Adipose tissue (tissue), 3 donors: ENCODE results near the gene CHKA. TPM values are rescaled to one million over a fixed set of nuclear protein-coding genes. Genes with fewer than 3 reads are reported as not detected.

Experiments
- H3K27ac ChIP-seq: one replicate; pipeline ENCODE4 v1.5.1; 2013; ENCODE audit warnings: low read depth, low read length
- WGBS, 3 donors: extraction: QIAGEN DNeasy Blood & Tissue Kit; methylation state at CpG; one replicate each; pipeline ENCODE4 v1.1.7; 2013; 5-methylcytosine and 5-hydroxymethylcytosine counted together
- polyA plus RNA-seq, 3 donors: library from polyadenylated mRNA; stranded (reverse); fragments of 200-250 nt; gene quantifications; one replicate each; pipeline ENCODE4 v1.2.3, GENCODE V29; 2013
- donor health status: healthy with polysubstance abuse.
- donor health status: Bipolar disorder and iron deficiency.
- donor health status: healthy.

The CHKA gene
- polyA plus RNA-seq, 3 donors: 14.3 to 16.4 (median 16.0) TPM

DNA sequence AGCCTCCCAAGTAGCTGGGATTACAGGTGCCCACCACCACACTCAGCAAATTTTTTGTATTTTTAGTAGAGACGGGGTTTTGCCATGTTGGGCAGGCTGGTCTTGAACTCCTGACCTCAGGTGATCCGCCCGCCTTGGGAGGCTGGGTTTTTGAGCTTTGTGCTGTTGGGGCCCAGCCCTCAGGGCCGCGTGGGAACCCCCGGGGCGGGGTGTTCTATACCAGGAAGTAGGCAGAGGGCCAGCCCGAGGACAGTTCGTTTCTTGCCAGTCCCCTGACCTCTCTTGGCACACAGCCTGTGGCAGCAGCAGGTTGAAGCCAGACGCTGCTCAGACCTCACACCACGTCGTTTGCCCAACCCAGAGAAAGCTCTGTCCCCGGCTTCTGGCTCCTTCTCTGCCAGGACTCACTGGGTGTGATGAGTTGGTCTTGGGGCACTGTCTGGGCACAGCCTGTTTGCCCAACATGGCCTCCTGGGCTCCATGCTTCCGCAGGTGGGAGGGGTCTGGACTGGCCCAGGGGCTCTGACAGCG, 24.9 kb upstream of the CHKA start:
- 18 to 37% (median 37%) methylated on average over 15 of the region's 15 CpGs for WGBS, 3 donors
- H3K27ac ChIP-seq: no peak overlapping the region

DNA sequence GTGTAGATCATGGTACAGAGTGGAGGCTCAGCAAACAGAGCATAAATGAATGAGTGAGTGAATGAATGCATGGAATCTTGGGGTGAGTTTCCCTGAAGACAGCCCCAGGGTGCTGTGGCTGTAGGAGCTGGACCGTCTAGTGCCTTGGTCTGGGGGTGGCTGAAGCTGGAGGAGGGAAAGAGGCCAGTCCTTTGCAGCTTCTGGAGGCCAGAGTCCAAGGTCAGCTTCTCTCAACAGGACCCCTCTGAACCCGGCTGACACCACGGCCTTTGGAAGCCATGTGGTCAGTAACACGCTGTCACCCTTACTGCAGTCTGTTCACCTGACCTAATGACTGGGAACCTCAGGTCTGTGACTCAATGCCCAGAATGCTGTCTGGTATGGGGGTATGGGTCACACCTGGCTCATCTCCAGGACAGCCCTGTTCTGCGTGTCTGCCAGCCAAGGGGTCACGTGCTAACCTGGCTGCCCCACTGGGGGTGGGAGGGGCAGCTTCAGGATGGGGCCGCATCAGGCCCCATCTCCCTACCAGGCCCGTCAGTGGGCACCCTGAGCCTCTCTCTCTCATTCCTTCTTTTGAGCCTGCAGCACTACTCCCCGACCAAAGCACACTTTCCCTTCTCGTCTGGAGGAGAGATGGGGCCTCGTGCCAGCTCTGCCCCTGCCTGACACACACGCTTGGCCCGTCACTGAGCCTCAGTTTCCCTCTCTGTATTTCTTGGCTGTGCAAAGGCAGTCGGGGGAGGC, 24.1 kb upstream of the CHKA start:
- WGBS, 3 donors: 36 to 75% (median 69%) methylated on average over 14 of the region's 14 CpGs
- no peak overlapping the region for H3K27ac ChIP-seq

DNA sequence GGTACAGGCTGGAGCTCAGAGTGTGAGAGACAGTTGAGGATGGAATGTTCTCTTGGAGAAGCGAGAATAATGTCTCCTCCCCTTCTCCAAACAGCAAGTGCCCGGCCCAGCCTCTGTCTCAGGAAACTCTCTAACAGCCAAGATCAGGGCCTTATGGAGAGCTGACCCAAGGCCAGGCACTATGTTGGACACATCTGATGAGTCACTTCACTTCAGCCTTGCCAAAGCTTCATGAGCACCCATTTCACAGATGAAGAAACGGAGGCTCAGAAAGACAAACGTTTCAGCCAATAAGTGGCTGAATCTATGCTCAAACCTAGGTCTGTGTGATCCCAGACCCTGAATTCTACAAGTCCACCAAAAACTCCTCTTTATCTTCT, 22.1 kb upstream of the CHKA start:
- no peak overlapping the region for H3K27ac ChIP-seq
- WGBS, 3 donors: 72 to 94% (median 91%) methylated on average over 4 of the region's 4 CpGs

DNA sequence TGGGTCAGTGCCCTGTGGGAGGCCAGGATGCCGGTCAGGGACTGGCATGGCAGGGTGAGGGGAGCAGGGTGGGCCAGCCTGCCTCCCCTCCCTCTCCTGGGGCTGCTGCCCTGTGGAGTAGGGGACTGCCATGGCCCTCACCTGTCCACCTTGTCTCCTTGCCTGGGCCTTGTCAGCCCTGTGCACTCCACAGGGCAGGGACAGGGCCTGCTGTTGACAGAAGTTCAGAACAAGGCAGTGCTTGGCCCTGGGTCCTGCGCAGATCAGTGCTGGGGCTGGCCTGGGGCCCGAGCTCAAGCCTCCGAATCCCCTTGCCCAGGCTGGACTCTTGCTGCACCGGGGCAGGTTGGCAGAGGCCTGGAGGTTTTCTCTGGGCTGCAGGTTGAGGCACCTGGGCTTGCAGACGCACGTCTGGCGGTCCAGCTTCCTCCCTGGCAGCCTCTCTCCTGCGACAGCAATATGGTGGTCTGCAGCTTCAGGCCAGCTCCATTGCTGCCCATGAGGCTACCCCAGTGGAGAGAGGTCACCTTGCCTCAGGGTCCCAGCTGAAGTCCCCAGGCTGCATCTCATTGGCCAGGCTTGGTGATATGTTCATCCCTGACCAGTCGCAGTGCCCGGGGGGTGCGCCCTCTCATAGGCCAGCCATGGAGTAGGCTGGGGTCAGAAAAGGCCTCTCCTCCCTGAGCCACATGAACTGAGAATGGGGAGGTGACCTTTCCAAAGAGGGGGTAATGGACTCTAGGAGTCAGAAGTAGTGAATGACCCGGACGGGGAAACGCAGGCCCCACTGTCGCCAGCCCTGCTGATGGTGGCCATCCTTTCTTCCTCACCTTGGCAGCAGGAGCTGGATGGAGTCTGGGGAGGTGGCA, 21.5 kb upstream of the CHKA start:
- H3K27ac ChIP-seq: no peak overlapping the region
- 71 to 82% (median 81%) methylated on average over 16 of the region's 16 CpGs for WGBS, 3 donors

DNA sequence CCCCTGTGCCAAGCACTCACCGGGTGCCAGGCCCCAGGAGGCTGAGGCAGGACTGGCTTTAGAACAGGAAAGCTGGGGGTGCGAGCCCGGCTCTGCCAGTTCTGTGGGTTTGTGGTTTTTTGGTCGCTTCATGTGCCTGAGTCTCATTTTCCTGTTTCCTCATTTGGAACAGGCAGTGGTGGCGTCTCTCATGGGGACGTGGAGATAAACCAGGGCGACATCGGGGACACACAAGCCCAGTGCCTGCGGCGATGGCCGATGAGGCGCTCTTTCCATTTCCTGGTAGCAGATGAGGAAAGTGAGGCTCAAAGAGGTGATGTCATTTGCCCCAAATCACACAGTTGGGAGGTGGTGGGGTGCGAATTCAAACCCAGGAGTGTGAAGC, 20.8 kb upstream of the CHKA start:
- 36 to 56% (median 46%) methylated on average over 13 of the region's 13 CpGs for WGBS, 3 donors
- no peak overlapping the region for H3K27ac ChIP-seq

DNA sequence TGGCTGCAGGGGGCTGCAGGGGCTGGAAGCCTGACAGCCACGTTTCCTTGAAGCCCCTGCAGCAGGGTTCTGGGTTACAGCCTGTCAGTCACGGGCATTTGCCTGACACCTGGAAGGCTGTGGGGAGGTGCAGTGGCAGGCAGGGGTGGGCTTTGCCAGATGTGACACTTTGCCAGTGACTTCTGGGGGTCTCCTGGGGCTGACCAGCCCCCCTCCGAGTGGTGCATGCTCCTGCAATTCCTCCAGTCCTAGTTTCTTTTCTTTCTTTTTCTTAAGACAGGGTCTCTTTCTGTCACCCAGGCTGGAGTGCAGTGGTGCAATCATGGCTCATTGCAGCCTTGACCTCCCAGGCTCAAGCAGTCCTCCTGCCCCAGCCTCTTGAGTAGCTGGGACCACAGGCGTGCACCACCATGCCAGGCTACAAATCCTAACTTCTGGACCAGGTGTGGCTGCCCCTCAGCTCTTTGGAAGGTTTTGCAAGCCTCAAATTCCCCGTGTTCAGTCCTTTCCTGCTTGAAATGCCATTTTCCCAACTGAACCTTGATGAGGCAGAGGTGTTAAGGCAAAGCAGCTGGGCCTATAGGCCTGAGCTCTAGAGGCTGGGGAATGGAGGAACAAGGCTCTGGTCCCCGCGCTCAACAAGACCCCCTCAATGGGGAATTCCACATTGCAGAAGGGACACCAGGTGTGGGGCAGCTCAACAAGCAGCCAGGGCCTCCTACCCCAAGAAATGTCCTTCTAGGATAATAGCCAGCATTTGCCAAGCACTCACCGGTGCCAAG, 20.2 kb upstream of the CHKA start:
- WGBS, 3 donors: 58 to 66% (median 61%) methylated on average over 8 of the region's 8 CpGs
- H3K27ac ChIP-seq: no peak overlapping the region

DNA sequence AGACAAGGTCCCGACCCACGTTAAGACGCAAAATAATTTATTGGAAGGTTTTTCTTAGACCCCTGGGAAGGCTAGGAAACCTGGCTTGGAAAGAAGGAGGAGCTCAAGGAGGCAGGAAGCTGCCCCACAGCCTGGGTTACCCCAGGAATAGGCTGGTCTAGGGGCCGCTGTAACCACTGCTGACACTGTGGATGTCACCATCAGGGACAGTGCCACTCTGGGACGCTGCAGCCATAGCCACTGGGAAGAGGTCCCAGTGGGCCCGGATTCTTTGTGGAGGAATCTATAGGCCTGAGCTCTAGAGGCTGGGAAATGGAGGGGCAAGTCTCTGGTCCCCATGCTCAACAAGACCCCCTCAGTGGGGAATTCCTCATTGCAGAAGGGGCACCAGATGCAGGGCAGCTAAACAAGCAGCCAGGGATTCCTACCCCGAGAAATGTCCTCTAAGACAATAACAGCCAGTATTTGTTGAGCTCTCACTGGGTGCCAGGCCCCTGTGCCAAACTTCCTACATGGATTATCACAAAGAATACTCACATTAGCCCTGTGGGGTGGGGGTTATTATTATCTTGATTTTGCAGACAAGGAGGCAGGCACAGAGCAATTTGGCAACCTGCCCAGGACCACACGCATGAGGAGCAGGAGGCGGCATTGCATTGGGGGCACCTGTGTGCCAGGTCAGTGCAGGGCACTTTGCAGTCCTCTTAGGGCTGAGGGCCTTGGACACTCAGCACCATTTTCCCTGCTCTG, 19.5 kb upstream of the CHKA start:
- 63 to 69% (median 63%) methylated on average over 9 of the region's 9 CpGs for WGBS, 3 donors
- no peak overlapping the region for H3K27ac ChIP-seq

DNA sequence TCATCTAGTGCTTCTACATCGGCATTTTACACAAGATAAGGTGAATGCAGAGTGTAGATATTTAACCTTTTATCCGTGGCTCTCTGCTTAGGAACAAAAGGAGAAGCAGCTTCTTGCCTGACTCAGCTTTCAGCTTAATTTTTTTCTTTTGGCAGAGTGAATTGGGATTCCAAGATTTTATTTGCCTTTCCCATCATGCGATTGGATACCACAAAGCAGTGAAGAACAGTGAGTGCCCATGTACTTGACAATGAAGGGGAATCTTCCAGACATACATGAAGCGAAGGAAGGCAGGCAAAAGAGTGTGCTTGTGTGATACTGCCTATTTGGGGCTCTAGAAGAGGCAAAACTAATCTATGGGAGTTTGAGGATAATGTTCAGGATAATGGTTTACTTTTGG, 17.0 kb upstream of the CHKA start:
- H3K27ac ChIP-seq: no peak overlapping the region
- 30 to 62% (median 56%) methylated on average over 4 of the region's 4 CpGs for WGBS, 3 donors

DNA sequence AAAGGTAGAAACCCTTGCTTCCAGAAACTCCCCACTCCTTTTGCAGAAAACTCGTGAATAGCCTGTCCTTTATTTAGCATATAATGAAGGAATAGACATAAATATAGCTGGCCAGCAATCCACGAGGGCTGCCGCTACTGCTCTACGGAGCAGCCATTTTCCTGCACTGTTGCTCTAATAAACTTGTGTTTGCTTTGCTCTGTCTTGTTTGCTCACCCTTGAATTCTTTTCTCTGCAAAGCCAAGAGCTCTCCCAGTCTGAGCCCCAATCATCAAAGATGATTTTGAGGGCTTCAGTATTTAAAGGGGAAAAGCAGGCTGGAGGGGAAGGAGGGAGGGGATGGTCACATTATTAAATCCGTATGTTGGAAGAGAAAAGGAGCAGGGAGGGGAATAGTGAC, 16.6 kb upstream of the CHKA start:
- H3K27ac ChIP-seq: no peak overlapping the region
- 34 to 71% (median 47%) methylated on average over 5 of the region's 5 CpGs for WGBS, 3 donors

DNA sequence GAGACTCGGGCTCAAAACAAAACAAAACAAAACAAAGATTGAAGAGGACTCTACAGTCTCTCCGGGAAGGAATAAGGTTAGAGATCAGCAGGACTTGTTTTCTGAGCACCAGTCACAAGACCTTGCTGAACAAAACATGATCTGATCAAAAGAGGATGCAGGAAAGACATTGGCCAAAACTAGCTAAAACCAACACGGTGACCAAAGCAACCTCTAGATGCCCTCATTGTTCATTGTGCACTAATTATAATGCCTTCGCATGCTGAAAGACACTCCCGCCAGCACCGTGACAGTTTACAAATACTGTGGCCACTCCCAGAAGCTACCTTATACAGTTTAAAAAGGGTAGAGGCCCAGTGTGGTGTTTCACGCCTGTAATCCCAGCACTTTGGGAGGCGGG, 15.7 kb upstream of the CHKA start:
- 78 to 88% (median 85%) methylated on average over 8 of the region's 8 CpGs for WGBS, 3 donors
- H3K27ac ChIP-seq: no peak overlapping the region

DNA sequence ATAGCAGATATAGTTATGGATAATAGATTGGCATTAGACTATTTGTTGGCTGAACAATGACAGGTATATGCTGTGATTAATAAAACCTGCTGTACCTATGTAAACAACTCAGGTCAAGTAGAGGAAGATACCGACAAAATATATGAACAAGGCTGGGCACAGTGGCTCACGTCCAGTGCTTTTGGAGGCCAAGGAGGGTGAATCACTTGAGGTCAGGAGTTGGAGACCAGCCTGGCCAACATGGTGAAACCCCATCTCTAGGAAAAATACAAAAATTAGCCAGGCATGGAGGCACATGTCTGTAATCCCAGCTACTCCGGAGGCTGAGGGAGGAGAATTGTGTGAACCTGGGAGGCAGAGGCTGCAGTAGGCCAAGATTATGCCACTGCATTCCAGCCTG, 14.0 kb upstream of the CHKA start:
- 62 to 99% (median 63%) methylated on average over 3 of the region's 3 CpGs for WGBS, 3 donors
- H3K27ac ChIP-seq: no peak overlapping the region

DNA sequence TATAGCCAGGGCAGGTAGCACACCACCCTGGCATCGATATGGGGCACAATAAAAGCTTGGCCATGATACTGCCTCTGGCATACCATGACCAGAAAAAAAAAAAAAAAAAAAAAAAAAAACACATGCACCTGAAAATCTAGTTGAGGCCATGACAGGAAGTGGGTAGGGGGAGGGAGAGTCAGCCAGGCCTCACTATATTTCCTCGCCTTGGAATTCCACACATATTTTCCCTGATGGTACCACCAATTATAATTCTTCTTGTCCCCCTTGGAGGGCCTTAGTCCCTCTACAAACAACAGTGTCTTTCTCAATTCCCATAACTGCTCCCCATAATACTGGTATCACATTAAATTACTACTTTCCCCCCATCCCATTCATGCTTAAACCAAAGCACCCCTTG, 12.6 kb upstream of the CHKA start:
- WGBS, 3 donors: 85 to 92% (median 87%) methylated on average over 2 of the region's 2 CpGs
- no peak overlapping the region for H3K27ac ChIP-seq

DNA sequence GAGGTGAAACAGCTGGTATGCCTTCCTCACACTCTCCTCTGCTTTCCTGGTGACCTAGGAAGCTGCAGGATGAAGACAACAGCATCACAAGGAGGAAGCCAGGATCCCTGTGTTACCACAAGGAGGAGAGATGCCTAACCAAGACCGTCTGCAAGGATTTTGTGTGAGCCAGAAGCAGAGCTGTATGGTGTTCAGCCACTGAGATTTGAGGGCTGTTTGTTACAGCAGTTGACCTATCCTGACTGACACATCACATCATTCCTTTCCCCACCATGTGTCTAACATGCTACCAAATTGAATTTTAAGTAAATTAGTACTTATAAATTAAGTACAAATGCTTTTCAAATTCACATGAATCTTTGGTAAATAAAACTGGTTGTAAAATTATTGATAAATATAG, 8.9 kb upstream of the CHKA start:
- H3K27ac ChIP-seq: no peak overlapping the region
- 78 to 92% (median 91%) methylated on average over 1 of the region's 1 CpG for WGBS, 3 donors

DNA sequence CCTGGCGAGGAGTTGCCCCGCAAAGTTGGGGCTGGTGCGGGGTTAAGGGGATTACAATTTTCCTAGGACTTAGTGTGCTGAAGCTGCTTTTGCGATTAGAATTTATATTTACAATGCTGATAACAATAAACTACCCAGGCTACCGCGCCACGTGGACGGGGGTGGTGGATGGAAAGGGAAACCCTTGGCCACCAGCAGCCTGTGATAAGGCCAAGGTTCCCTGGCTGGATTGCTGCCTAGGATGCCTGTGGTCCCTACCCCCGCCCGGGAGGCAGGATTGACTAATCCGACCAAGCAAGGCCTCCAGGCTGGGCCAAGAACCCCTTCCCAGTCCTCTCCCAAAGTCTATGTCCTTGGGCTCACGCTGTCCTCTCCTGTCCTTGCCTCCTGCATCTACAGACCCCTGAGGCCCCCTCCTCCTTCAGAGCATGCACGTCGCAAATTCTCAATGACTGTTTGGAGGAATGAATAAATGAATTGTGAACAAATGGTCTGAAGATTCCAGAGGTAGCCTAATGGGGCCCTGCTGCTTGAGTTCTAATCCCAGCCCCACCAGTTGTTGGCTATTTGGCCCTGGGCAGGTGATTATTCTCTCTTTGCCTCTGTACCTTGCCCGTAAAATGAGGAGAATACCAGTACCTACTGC, 7.6 kb upstream of the CHKA start:
- no peak overlapping the region for H3K27ac ChIP-seq
- WGBS, 3 donors: 12 to 24% (median 15%) methylated on average over 15 of the region's 15 CpGs

DNA sequence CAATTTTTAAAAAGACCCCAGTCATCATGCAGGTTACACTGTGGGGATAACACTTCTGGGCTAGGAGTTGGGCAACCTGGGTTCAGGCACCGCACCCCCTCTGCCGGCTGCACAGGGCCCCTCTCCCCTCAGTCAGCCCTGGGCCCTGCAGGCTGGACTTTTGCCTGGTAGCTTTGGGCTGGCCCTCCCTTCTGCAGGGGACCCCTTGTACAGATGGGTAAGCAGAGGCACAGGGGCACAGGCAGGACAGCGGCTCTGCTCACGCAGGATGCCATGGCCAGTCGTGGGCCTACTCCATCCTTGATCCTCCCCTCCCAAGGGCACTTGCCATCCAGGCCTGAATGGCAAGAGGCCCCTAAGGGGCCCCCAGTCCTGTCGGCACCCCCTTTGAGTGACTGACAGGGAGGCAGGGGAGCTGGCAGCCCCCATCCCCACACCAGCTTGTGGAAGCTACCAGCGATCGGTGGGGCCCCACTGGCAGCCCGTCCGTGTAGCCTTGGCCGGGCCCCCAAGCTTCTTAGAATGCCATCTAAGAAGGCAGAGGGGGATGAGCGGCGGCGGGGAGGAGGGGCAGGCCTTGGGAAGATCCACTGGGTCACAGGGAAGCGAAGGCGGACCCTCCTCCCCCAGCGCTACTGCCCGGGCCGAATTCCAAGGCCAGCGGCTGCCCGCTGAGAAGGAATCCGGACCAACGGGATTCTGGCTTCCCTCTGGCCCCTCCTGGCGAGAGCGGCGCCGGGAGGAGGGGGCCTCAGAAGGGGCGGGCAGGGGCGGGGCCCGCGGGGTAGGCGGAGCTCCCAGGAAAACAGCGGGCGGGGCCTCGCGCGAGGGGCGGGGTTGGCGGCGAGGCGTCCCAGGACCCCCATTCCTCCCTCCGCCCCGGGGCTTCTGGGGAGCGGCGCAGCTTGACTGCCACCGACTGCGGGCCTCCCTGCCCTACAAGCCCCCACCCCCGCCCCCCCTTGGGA, 6.8 kb upstream of the CHKA start:
- H3K27ac ChIP-seq: no peak overlapping the region
- 12 to 13% (median 13%) methylated on average over 34 to 48 of the region's 48 CpGs for WGBS, 3 donors

DNA sequence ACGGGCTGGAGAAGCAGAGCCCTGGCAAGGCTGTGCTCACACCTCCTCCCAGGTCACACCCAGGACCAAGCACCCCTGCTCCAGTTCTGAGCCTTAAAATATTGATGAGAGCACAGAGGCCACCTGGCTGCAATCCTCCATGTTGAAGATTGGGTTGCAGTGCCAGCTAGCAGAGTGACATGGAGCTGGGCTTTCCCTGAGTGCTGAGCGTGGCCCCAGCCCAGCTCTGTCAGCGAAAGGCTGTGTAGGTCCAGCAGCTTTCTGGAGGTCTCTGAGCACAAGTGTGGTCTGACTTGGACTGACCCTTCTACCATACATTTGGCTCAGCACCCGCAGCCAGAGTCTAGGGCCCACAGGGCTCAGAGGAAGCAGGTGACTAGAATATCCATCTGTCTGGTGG, 4.0 kb upstream of the CHKA start:
- no peak overlapping the region for H3K27ac ChIP-seq
- WGBS, 3 donors: 73 to 80% (median 78%) methylated on average over 4 of the region's 4 CpGs
